NOMO-1 treated with DMSO at 0.1 percent for 48 hours (cell line): Measurements from ENCODE around the gene UBALD1.

Source experiments
- DNase-seq: peaks from one replicate; lab custom pipeline; 2025; ENCODE audit not compliant: unreplicated experiment; lab: John Stamatoyannopoulos, UW

The UBALD1 gene

DNA sequence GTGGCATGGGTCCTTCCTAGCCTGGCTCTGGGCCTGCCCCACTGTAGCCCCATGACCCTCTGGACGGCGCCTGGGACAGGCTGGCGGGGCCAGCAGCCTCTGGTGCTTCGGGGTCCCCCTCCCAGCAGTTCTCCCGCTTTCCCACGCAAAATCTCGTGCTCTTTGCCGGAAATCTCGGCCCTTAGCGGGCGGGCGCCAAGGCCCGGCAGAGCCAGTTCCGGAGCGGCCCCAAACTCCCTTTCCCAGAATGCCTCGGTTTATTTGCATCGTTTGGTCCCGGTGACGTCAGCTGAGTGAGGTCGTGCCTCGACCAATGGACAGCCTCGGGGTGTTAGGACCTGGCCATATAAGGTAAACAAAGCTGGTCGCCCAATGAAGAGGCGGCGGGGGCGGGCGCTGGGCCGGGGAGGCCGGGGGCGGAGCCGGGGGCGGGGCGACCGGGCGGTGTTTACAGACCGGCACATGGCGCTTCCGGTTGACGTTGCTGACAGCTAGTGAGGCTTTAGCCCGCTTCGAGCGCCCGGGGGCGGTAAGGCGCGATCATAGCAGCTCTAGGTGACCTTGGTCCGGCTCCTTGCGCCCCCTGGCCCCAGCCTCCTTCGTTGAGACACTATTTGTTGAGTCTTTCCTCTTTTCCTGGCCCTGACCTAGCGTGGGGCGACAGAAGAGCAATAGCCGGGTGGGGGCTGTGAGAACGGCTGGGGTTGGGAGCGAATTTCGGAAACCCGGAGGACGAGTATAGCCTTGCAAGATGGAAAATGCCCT is 1.5 kb upstream of the UBALD1 start:
- DNase-seq: peak; percentile 100

DNA sequence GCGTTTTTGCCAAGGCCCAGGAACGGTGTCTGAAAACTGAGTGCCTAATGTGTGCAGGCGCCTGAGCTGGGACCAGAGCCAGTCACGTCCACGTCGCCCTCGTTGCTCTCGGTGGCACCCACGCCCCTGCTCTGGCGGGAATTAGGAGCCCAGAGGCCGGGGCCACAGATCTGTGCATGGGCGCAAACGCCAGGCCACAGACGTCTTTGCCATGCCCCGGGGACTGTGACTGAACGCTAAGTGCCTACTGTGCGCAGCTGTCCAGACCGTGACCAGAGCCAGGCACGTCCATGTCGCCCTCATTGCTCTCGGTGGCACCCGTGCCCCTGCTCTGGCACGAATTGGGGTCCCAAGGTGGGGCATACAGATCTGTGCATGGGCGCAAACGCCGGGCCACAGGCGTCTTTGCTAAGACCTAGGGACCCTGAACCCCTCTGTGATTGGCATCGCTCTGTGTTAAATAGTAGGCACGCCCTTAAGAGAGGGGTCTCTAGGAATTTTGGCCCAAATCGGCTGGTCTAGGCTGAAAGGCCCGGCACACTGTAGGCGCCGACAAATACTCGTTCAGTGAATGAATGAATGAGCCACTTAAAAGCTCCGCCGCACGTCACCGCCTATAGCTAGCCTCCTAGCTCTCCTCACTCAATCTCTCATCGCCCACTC is 827 bp upstream of the UBALD1 start:
- no peak for DNase-seq

DNA sequence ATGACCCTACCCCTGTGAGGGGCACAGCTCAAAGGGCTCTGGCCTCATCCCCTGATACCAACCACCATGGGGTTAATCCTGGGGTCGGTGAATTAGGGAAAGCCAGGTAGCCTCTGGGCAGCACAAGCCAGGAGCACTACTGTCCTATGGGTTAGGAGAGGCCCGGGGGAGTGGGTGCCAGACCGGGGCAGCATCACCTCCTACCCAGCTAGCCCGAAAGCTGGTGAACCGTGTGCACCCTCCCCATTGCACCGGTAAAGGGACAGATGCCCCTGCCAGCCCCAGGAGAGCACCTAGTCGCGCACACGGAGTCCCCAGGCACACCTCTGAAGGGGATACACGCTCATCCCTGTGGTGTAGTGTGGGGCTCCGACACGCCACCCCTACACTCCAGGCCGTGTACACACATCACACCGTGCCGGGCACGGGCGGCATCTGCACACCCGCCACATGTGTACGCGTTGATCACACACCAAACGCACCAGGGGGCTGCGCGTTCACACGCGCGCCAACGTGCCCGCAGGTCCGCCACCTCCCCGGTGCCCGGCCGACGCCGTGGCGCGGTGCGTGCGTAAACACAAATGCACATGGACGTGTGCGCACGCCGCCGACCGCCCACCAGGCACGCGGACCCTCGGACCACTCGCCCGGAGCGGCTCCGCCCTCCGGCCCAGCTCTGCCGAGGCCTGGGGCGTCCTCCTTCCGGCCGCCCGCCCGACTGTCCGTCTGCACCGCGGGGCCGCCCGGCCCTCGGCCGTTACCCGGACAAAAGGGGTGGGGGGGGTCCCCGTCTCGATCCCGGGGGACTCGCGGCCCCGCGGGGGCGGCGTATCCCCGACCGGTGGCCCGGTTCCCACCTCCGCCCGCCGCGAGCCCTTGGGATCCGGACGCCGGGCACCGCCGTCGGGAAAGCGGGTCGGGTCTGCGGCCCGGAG is 785 bp downstream of the UBALD1 start:
- no peak for DNase-seq

DNA sequence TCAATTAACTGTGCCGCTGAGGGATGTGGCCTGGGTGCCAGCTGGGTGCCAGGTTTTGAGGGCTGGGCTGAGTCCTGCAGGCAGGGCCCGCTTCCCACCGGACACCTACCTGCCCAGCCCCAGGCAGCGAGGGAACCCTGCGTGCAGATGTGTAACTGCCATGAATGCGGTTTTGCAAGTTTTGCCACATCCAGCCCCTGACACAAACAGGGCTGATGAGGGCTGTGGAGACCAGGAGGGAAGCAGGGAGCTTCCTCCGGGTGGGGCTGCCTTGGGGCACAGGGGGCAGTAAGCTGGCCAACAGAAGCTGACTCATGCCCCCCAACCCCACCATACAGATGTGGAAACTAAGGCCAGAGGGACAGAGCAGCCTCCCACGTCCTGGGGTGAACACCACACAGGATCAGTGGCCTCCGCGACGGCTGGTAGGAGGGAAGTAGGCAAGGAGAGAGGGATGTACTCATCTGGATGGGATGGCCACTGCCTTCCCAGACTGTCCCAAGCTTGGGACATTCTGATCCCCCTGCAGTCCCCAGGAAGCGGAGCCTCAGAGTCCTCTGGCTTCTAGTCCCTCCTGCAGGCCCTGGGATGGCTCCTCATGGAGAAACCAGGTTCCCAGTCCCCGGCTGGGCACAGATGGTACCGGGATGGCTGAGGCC is 1.6 kb downstream of the UBALD1 start:
- no peak for DNase-seq

DNA sequence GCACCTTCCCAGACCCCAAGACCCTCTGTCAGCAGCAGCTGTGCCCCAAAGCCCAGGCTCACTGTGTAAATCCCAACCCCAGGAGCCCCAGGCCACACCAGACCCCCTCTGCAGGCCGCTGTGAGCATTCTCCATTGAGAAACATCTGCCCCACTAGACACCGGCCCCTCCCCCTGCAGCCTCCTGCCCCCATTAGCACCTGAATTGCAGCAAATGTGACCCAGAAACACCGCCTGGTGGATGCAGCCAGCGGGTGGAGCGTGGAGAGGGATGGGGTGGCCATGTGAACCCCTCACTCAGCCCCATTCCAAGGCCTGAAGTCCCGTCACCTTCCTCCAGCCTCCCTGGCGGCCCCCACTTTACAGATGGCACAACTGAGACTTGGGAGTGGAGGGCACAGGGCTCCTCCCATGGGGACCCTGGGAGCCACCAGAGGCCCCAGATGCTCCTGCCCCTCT is 2.2 kb downstream of the UBALD1 start:
- DNase-seq: no peak

DNA sequence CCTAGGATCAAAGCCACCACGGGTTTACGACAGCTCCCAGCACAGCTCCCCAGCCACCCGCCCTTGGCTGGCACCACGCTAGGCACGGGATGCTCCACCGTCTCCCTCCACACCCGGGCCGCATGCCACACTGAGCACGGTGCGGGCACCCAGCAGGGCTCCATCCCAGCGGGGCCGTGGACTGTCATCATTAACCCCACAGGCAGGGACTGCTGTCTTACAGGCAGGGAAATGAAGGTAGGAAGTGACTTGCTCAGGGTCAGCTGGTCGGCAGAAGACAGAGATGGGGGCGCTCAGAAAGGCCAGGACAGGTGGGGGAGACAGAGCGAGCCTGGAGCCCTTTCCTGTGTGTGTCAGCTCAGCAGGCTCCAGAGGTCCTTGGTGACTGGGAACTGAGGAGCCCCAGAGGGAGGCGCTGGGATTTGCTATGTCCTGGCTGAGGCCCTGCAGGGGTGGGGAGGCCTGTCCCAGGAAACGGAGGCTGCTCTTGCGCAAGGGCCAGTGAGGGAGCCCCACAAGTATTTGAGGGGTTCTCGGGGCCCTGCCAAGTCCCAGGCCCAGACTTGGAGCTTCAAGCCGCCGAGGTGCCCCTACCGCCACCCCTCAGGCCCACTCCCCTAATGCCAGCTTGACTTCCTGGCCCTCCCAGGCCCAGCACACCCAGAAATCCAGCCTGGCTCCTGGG is 3.2 kb downstream of the UBALD1 start:
- no peak for DNase-seq

DNA sequence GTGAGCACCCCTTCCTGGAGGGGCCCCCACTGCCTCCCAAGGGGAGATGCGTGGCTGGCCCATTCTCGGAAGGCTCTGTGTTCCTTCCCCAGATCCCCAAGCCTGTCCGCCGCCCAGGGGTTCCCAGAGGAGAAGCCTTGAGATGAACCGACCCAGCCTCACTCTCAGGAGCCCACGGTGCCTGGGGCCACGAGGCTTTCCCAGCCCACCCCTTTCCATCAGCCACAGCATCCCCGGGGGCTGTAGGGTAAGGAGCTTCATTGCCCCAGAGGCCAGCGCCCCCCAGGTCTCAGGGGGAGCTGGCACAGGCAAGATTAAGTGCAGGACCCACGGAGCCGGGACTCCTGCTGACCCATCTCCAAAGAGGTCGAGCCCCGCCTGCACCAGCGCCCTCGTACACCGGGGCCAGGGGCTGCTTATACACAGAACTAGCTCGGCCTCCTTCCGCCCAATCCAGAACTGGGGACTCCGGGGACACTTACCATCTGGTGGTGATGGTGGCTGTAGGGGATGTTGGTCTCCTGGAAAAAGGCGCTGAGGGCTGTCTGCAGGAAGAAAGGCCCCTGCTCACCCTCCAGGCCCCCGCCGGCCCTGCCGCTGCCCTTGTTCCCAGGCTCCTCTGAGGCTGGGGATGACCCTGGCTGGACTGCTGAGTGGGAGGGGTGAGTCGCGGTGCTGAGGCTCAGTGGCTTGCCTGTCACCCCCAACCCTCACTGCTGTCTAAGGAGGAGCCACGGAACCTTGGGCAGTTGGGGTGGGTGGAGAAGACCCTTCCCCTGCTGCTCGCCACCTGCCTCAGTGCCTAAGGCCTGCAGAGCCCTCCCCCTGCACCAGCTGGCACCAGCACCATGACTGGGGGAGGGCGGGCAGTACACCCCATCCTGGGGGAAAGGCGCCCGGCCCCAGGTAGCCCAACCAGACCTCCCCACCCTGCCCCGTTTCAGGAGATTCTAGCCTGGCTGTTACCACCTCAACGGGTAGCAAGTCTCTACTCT is 4.4 kb downstream of the UBALD1 start:
- no peak for DNase-seq

DNA sequence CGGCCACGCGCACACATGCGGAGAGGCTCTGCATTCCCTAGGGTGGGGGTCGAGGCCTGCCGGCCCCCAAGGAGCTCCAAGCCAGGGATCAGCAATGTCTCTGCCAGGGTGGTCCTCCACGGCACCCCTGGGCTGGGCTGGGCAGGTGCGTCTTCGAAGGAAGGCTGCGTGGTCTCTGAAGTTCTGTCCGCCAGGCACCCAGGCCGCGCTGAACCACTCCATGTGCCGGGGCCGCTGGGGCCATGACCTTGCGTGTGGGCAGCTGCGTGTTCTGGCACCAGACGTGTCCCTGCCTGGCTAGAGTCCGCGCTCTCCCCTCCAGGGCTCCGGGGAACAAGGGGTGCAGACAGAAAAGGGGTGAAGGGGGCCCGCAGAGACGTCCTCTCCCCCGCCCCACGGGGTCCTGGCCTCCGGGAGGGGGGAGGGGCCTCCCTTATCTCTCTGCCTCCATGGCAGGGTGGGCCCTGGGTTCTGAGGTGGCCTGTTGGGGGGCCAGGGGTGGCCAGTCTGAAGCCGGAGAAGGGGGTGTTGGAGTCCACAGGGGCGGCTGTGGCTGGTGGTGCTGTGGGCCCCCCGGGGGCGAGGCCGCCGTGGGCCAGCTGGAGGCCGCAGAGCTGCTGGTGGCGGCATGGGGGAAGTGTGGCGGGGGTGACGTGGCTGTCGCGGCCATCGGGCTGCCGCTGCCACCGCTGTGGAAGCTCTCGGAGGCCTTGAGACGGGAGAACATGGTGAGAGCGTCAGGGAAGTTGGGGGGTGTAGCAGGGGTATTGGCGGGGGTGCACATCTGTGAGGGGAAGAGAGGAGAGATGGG is 5.3 kb downstream of the UBALD1 start:
- no peak for DNase-seq

DNA sequence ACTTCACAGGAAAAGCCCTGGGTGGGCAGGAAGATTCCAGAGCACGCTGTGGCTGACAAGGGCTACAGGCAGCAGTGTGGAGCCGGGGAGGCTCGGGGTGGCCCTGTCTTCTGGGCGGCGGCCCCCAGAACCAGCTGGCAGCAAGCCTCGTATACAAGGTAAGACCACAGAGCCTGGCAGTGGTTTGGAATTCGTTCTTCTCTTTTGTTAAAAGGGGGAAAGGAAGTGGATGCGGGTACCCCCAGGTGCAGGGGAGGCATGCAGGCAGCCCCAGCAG is 6.0 kb downstream of the UBALD1 start:
- DNase-seq: no peak

DNA sequence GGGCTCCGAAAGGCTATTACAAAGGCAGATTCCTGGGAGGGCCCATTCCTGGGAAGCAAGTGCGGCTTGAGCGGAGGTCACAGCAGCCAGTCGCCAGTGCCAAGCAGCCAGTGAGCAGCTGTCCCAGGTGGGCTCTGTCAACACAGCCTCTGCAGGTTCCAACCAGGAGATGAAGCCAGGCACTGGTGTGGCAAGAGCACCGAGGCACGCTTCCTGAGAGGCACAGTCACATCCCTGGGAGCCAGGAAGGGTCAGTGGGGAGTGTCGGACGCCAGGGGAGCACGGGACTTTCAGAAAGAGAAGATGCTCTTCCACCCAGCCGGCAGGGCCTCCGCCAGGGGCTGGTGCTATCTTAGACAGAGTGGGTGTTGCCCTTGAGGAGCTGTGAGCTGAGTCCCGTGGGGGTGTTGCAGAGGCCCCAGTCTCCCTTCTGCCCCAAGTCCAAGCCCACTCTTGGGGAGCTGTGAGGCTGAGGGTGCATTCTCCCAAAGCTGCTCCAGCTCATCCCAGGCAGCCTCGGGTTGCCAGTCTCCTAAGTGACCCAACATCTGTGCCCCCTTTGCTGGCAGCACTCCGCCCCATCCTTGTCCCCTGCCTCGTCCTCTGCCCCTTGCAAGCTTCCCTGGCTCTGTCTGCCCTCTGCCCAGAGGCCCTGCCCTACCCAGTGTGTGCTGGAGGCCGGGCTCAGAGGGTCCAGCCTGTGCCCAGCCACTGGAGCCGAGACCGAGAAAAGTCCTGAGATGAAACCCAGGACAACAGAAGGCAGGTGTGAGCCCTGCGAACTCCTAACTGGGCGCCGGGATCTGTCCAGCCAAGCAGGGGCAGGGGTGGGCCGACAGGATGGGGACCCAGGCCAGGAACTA is 6.6 kb downstream of the UBALD1 start:
- no peak for DNase-seq

DNA sequence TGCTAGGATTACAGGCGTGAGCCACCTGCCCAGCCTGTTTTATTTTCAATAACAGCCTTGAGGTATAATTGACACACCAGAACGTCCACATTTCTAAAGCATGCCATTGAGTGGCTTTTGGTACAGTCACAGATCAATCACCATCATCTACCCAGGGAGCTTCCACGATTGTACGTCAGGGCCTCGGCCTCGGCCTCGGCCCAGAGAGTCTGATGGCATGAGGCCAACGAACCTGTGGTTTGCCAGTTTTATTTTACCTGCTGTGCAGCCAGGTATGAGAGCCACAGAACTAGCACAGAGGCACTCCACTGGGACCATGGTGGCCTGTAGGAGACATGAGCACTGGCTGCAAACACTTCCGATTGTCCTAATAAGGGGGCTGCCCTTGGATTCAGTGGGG is 8.3 kb downstream of the UBALD1 start:
- no peak for DNase-seq

DNA sequence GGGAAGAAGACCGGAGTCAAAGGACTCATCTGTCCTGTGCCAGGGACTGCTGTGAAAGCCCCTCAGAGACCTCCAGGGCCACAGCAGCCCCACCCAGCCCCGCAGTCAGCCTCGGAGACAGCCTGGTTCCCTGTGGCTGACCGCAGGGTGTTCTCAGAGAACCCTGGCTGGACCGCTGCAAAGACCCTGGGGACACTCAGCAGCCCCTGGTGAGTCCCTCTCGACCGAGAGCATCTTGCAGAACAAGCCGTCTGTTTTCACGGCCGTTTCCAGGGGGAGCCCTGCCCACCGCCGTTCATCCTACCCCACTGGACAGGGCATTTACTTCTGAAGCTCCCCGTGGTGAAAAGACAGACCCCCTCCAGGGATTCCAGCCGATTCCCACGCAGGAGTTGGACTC is 10.3 kb downstream of the UBALD1 start:
- no peak for DNase-seq

DNA sequence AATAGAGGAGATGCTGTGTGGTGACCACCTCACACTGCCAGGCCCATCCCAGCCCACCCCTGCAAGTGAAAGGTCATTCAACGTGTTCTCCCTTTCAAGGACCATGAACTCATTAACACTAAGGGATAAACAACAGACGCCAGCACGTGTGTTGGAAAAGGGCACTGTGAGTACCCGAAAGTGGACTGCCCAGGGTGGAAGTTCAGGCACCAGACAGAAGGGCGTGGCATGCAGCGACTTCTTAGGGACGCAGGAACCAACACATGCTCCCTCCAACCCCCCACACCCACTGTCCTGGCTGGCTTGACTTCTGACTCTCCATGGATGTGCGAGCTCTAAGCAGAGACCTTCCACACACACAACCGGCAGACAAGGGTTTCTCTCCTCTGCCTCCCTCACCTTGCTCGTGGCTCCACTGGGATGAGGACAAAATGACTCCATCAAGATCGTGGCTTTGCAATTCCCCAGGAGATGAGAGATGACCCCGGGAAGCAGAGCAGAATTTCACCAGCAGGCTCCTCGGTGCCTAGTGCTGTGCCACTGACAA is 11.0 kb downstream of the UBALD1 start:
- DNase-seq: no peak

DNA sequence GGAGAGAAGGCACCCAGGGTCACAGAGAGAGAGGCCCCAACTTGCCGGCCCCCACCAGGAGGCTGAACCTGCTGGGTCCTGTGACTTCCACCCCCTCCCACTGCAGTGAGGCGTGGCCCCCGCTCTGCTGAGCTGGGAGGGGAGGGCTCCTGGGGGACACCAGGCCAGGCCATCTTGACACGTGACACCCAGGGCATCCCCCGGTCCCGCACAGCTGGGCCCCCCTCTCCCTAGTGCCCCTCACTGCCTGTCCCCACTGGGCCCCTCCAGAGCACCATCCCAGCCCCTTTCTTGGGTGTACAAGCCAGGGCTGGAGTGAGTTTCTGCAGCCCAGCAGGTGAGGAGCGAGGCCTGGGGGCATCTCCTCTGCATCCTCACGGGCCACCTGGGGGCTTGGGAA is 12.4 kb downstream of the UBALD1 start:
- no peak for DNase-seq

DNA sequence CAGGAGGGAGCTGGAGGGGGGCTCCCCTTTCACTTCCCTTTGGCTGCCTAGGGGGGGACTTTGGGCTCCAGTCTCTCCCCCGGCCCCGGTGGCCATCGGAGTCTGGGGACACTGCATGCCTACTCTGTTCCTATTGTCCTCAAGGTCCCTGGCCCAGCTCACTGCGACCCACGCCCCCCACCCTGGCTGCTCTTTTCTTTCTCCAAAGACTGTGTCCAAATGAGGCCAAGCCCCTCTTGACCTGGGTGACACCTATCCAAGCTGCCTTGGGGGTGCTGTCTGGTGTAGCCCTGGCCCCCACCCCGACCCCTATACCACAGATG is 12.9 kb downstream of the UBALD1 start:
- DNase-seq: no peak

DNA sequence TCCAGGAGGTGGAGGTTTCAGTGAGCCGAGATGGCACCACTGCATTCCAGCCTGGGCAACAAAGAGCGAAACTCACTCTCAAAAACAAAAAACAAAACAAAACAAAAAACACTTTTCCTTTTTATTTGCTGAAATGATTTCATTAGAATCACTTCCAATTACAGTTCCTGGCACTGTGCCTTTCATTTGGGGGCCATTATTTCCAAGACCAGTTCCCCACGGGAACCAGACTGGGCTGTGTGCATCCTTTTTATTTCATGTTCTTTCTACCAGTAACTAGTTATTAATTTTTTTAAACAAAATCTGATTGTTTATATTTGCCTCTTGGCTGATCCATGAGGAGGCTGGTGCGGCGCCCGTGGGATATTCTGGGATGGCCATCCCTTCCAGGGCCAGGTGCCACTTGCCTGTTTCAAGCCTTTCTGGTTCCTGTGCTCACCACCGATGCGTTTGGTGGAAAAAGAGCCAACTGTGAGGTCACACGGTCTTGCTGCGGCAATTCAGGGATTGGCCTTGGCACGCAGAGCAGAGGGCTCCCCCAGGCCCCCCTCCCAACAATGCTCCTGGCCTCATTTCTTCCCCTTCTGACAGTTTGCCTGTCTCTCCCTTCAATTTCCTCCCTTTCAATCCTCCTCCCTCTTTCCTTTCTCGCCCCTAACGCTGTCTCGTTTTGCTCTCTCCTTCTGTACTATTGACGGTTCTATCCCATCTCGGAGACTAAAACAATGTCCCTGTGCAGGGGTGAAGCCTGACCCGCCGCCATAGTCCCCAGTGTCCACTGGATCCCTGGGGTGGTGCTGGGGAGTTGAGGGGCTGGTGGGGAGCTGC is 13.4 kb downstream of the UBALD1 start:
- no peak for DNase-seq

DNA sequence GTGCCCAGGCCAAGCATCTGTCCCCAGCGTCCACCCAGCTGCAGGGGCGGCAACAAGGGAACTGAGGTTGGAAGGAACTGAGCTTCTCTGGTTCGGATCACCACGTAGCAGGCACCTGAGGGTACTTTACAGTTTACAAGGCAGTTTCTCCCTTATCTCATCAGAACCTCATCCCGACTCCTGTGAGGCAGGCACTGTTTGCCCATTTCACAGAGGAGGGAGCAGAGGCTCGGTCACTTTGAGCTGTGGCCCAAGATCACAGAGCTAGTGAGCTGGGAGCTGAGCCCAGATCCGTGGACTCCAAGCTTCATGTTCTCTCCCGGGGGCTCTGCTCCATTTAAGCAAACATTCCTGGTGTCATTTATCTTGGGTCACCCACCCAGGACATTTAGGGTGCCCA is 15.1 kb downstream of the UBALD1 start:
- no peak for DNase-seq
